Measurements from ENCODE around the gene OR2V2.
"Not testable (repeated sequence)": the region's sequence is repeated elsewhere in the genome, so short reads cannot be mapped to it uniquely, and the experiment has no call there.

The OR2V2 gene

DNA sequence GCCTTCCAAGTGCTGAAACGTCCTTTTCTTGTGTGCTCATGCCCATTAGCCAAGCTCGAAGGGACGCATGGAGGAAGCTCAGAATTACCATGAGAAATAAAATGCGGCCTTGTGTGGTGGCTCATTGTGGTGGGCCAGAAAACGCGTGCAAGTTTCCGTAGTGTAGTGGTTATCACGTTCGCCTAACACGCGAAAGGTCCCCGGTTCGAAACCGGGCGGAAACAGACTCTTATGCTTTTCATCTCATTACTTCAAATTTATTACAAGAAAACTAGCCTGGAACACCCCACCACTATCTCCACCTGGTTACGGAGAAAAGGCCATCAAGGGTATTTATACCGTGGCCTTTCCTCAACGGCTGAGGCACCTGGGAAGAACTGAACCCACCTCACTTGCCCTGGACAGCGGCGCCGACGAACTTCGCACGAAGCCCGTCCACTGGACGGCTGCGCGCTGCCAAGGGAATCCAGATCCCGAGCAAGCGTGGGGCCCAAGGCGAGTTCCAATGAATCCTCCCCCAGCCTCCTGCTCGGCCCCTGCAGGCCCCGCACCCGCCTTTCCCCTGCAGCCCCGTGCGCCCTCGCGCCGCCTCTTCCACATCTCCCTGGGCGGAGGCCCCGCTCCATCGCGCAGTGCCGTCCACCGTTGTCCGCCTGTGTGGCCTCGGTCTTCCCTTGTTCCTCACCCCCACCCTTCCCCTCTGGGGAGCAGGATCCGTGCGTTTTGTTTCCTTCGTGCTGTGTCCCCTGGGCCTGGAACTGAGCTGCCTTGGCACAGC, 22.3 kb downstream of the OR2V2 start:
- peak; percentile 30 for DNase-seq (ENCODE audit: low spot score)

DNA sequence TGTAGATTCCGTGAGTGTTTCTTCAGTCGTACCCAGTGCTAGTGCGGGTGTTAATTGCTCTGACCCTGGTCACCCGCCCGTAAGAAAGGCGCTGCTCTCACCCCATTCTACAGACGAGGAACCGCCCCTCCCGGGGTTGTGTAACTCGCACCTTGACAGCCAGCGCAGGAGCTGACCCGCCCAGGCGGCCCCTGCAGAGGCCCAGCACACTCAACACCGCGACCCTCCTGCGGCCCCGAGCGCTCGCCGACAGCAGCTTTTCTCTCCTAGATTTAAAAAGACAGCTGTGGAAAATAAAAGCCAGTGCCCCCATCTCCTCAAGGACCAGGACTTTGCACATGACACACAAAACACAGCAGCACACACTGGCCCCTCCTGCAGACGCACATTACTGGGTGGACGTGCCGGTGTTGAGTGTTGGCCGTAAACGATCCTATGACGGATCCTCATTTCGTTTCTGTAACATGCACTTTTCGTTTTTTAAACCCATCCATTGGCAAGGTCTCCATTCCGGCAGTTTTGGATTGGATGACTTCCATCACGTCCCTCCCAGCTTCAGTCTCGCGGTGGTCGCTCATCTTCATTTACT, 22.9 kb downstream of the OR2V2 start:
- no peak for DNase-seq (ENCODE audit: low spot score)

DNA sequence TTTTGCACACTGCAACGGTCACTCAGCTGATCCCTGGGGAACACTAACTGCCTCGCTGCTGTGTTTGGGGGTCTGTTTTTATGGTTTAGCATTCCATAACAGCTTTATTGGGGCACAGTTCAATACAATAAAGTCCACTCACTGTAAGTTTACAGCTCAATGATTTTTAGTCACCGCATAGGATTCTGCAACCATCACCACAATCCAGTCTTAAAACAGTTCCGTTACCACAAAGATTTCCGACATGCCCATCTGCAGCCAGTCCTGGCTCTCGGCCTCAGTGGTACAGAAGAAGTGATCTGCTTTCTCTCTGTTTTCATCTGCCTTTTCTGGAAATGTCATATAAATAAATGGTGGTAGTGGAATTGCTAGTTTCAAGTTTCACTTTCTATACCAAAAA, 23.6 kb downstream of the OR2V2 start:
- DNase-seq (ENCODE audit: low spot score): no peak

DNA sequence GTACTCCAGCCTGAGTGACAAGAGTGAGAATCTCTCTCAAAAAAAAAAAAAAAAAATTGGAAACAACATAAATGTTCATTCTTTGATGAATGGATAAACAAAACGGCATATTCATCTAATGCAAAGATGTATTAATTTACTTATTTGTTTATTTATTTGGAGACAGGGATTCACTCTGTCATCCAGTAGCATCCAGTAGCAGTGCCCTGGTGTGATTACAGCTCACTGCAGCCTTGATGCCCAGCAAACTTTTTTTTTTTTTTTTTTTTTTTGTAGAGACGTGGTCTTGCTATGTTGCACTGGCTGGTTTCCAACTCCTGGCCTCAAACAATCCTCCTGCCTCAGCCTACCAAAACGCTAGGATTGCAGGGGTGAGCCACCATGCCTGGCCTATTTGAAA, 24.4 kb downstream of the OR2V2 start:
- no peak for DNase-seq (ENCODE audit: low spot score)

- no peak for DNase-seq (ENCODE audit: low spot score)
Measured at GRCh38 chr5:181173027-181173419, 25.6 kb downstream of the OR2V2 start.

DNA sequence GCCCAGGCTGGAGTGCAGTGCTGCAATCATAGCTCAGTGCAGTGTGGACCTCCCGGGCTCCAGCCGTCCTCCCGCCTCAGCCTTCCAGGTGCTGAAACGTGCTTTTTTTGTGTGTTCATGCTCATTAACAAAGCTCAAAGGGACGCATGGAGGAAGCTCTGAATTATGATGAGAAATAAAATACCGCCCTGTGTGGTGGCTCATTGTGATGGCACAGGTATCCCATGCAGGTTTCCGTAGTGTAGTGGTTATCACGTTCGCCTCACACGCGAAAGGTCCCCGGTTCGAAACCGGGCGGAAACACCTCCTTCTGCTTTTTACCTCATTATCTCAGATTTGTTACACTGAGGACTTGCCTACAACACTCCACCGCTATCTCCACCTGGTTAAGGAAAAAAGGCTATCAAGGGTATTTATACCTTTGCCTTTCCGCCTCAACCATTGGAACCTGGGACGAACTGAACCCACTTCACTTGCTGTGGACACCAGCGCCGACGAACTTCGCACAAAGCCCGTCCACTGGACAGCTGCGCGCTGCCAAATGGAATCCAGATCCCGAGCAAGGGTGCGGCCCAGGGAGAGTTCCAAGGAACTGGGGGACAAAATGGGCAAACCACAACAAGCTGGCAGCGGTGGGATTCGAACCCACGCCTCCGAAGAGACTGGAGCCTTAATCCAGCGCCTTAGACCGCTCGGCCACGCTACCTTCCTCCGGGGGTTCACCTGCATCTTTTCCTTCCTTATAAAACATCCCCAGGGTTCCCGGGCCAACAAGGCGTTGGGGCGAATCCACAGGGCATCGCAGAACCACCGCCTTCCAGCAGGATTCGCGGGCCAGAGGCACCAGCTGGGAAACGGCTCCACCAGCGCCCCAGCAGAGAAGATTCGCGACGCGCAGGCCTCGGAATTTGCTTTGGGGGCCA, 26.3 kb downstream of the OR2V2 start:
- DNase-seq (ENCODE audit: low spot score): no peak

DNA sequence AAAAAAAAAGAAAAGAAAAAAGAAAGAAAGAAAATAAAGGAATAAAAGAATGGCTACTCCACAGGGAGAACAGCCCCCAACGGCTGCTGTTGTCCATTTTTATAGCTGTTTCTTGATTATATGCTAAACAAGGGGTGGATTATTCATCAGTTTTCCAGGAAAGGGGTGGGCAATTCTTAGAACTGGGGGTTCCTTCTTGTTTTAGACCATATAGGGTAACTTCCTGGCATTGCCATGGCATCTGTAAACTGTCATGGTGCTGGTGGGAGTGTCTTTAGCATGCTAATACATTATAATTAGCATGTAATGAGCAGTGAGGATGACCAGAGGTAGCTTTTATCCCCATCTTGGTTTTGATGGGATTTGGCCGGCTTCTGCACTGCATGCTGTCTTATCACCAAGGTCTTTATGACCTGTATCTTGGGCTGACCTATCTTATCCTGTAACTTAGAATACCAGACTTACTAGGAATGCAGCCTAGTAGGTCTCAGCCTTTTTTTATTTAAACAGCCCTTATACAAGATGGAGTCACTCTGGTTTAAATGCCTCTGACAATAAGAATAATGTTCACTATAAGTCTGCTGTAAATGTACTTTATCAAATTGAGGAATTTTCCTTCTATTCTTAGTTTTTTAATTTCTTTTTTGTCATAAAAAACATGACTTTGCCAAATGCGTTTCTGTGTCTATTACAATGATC, 29.0 kb downstream of the OR2V2 start:
- no peak for DNase-seq (ENCODE audit: low spot score)

GRCh38 chr5:181177559-181177958, 30.2 kb downstream of the OR2V2 start:
- DNase-seq (ENCODE audit: low spot score): not testable (repeated sequence)

GRCh38 chr5:181181650-181182565, 34.5 kb downstream of the OR2V2 start:
- DNase-seq (ENCODE audit: low spot score): peak; percentile 69

- no peak for DNase-seq (ENCODE audit: low spot score)
Measured at GRCh38 chr5:181182651-181183050, 35.3 kb downstream of the OR2V2 start.

GRCh38 chr5:181184845-181185216, 37.4 kb downstream of the OR2V2 start:
- DNase-seq (ENCODE audit: low spot score): no peak

DNA sequence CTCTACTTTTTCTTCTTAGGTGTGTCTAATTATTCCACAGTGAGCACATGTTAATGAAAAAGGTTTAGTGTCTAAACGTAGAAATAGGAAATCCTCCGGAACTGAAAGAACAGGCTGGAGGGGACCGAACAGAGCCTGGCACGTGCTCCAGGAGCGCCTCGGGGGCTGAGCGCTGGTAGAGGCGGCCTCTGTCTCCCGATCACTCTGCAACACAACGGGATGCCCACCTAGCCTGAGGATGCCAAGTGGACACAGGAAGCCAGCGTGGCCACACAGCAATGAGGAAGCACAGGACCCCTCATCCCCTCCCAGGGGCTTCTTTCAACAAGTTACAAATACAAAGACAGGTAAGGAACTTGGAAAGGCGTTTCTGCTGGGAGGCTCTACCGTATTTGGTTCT, 38.2 kb downstream of the OR2V2 start:
- no peak for DNase-seq (ENCODE audit: low spot score)

DNA sequence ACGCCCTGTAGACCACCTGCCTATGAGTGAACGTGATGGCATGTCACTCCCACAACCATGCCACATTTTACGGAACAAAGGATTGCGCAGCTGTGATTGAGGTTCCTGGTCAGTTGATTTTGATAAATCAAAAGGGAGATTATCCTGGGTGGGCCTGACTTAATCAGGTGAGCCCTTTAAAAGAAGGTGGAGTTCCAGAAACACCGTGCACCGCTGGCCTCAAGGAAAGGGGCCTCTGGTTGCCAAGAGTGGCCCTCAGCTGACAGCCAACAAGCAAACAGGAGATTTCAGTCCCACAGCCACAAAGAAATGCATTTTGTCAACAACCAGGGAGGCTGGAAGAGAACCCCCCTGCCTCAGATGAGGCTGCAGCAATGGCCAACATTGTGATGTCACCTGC, 38.6 kb downstream of the OR2V2 start:
- no peak for DNase-seq (ENCODE audit: low spot score)

DNA sequence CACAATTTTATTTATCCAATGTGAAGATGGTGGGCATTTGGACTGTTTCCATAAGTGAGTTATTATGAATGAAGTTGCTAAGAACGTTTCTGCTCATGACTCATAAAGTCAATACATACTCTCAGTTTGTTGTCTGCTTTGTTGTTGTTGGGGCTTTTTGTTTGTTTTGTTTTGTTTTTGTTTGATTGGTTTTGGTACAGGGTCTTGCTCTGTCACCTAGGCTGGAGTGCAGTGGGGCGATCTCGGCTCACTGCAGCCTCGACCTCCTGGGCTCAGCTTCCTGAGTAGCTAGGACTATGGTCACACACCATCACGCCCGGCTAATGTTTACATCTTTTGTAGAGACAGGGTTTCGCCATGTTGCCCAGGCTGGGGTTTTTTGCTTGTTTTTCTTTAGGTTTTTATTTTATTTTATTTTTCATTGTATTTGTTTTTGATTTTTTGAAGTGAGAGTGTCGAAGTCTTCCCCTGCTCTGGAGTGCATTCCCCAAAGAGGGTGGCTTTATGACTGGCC, 39.7 kb downstream of the OR2V2 start:
- DNase-seq (ENCODE audit: low spot score): no peak

DNA sequence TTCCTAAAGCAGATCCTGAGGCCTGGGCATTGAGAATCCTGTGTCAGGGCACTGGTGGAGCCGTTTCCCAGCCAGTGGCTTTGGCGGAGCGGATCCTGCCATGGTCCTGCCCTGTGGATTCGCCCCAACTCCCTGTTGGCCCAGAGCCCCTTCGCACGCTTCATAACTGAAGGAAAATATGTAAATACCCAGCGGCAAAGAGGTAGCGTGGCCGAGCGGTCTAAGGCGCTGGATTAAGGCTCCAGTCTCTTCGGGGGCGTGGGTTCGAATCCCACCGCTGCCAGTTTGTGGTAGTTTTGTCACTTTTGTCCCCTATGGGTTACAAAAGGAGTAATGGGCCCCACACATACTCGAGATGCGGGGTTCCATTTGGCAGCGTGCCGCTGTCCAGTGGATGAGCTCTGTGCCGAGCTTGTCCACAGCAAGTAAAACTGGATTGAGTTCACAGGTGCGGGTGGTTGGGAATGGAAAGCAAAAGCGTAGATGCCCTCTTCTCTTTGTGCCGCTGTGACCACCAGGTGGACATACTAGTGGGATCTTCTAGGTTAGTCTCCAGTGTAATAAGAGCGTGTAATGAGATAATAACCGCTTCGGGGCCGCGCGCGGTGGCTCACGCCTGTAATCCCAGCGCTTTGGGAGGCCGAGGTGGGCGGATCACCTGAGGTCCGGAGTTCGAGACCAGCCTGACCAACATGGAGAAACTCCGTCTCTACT, 40.3 kb downstream of the OR2V2 start:
- peak; percentile 79 for DNase-seq (ENCODE audit: low spot score)

DNA sequence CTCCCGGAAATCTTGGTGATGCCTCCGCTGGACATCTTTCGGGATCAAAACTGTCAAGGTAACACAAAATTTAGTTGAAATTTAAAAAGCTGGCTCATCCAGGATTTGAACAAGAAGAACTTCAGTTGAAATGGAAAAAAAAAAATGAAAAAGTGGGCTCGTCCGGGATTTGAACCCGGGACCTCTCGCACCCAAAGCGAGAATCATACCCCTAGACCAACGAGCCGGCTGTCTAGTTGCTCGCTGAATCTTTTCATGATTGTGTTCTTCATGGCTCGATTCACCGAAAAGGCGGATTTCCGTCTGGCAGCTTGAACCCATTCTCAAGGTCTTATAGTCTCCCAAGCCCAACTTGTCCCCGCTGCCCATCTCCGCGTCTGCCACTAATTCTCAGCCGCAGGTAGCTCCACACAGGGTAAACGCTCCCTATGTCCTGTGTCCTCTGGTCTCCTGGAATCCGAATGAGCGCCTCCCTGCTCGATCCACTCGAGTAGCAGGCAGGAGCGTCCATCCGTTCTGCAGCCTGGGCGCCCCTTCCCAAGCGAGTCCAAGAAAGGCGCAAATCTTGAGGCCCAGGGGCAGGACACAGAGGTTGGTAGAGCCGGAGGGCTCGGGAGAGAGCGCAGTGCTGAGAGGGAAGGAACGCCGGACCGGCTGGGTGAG, 41.4 kb downstream of the OR2V2 start:
- peak; percentile 44 for DNase-seq (ENCODE audit: low spot score)

DNA sequence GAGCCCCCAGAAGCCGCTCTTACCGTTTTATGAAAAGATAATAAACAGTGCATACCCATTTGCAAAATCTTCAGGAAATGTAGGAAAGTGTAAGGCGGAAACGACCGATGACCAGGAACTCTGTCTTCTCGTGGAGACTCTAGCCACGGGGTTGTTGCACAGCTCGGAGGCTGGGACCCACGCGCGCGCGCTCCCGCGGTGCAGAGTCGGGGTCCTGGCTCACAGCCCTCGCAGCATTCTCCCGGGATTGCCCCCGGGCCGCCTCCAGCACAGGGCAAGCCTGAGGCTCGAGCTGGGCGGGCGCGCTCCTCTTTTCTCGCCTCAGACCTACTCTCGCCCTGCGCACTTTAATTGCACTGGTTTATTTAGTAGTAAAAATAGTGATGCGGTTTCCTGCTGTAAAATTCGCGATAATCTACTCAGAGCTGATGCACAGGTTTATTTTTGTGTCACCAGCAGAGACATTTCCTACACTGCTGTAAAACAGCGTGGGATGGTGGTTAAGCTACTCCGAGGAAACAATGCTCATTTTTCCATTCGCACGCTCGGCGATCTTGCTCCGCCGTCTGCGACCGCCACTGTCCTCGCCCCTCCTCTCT, 42.1 kb downstream of the OR2V2 start:
- DNase-seq (ENCODE audit: low spot score): no peak

DNA sequence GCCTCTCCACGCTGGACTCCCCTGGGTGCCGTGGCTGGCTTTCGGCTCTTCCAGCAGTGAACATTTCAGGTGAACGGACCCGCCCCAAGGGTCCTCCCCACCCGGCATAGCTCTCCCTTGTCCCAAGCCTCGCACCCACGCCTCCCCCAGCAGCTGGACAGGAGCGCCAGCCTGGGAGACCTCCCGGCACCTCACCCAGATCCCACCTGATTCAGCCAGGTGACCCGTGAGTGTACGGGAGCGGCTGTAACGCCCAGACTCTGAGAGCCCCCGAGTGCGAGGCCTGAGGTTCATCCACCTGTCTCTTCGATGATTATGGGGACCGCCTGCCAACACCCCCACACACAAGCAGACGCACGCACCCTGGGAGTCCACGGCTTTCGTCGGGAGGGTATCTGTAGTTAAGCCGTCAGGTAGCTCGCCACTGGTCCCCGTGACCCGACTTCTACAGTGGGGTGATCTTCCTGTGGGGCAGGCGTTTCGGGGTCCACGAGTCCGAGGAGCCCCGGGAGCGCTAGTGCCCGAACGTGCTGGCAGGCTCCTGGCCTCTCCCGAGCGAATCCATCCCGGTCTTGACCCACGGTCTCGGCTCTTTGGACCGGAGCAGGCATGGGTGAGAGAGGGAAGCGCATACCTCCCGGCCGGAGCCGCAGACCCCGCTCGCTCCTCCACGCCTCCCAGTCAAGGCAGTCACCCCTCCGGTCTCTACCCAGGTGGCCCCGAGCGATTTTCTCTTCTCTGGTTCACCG, 42.8 kb downstream of the OR2V2 start:
- DNase-seq (ENCODE audit: low spot score): no peak

Measured in GM03348 (cell line).